HG02981 (cell line): ENCODE measurements around the gene KRT71.
"Not testable (repeated sequence)": the region's sequence is repeated elsewhere in the genome, so short reads cannot be mapped to it uniquely, and the experiment has no call there.

Source experiments
- ATAC-seq: cut with Tn5 transposase; IDR thresholded peaks from one replicate; pipeline ENCODE4 v1.9.1; 2021; ENCODE audit warnings: mild to moderate bottlenecking, moderate library complexity; ENCODE audit not compliant: unreplicated experiment

Gene KRT71

GRCh38 chr12:52522346-52523011 is 30.5 kb downstream of the KRT71 start:
- ATAC-seq, result no peak

- ATAC-seq, result no peak
Measured at GRCh38 chr12:52521568-52522266, 31.2 kb downstream of the KRT71 start.

GRCh38 chr12:52521175-52521567 is 31.8 kb downstream of the KRT71 start:
- ATAC-seq, result no peak

GRCh38 chr12:52519826-52520662 is 32.9 kb downstream of the KRT71 start, which contains the start of gene KRT5:
Gene KRT5, minus strand, starts transcription at chr12:52520394. Its CDS starts 98 bp downstream, at chr12:52520296.
- ATAC-seq, result no peak

- ATAC-seq, result no peak
Measured at GRCh38 chr12:52519387-52519703, 33.6 kb downstream of the KRT71 start.

GRCh38 chr12:52518574-52519386 is 34.2 kb downstream of the KRT71 start:
- ATAC-seq, result no peak

- ATAC-seq, result no peak
Measured at GRCh38 chr12:52517888-52518287, 35.1 kb downstream of the KRT71 start.

- no peak for ATAC-seq
Measured at GRCh38 chr12:52517005-52517835, 35.7 kb downstream of the KRT71 start.

- no peak for ATAC-seq
Measured at GRCh38 chr12:52515927-52516831, 36.8 kb downstream of the KRT71 start.

GRCh38 chr12:52515319-52515646 is 37.7 kb downstream of the KRT71 start:
- no peak for ATAC-seq

GRCh38 chr12:52514471-52515318 is 38.2 kb downstream of the KRT71 start:
- no peak for ATAC-seq

GRCh38 chr12:52513736-52514135 is 39.2 kb downstream of the KRT71 start:
- ATAC-seq, result no peak

- ATAC-seq, result no peak
Measured at GRCh38 chr12:52508211-52508610, 44.7 kb downstream of the KRT71 start.

GRCh38 chr12:52506858-52507715 is 45.9 kb downstream of the KRT71 start:
- ATAC-seq, result no peak

- no peak for ATAC-seq
Measured at GRCh38 chr12:52502877-52503276, 50.1 kb downstream of the KRT71 start.

- no peak for ATAC-seq
Measured at GRCh38 chr12:52501490-52501889, 51.5 kb downstream of the KRT71 start.

- ATAC-seq, result not testable (repeated sequence)
Measured at GRCh38 chr12:52500574-52500973, 52.4 kb downstream of the KRT71 start.
